K562 (cell line): Measurements from ENCODE around the gene ARMCX6. TPM values are rescaled to one million over a fixed set of nuclear protein-coding genes. Genes with fewer than 3 reads are reported as not detected.

Experiments used
- ATAC-seq: fragments of 200-7000 bp; cut with Tn5 transposase; 3 replicates; pipeline ENCODE4 v1.9.1; 2020; ENCODE audit warnings: moderate library complexity
- BruUV-seq: library from RNA; stranded (reverse); fragments of 400-500 nt; replicated peaks from 2 replicates; lab custom pipeline; 2021; lab: Mats Ljungman, UMichigan
- CTCF ChIA-PET: fragments of 300-600 bp; formaldehyde crosslinking; extraction: SDS; loops from one replicate; lab custom pipeline; 2021; ENCODE audit warnings: low intra/inter-chr PET ratio; lab: Yijun Ruan, JAX
- POLR2A ChIA-PET: fragments of 300-600, 350-650 bp; sonication (Branson Sonifier 250); formaldehyde crosslinking; extraction: SDS; loops from one replicate; lab custom pipeline; 2021; ENCODE audit warnings: antibody characterized with exemption, inconsistent platforms; lab: Yijun Ruan, JAX
- DNase-seq, 4 experiments: peaks; one replicate each; pipeline versions ENCODE4 v3.0.0 to v3.0.0-alpha.2; 2011 to 2018; ENCODE audit warnings: low spot score in 3 of 4, mixed read lengths in 3 of 4; ENCODE audit errors: extremely low read depth in 1 of 4
- FAIRE-seq: peaks from 2 replicates; lab custom pipeline; 2011; peaks lifted over from hg19 to GRCh38; lab: Jason Lieb, UNC
- H2AFZ ChIP-seq: 2 replicates; pipeline ENCODE4 v1.6.0; 2011; ENCODE audit warnings: low read depth, low read length, control low read depth, inconsistent platforms
- H3K27ac ChIP-seq: fragments of 200-600 bp; 3 replicates; pipeline ENCODE4 v1.8.0; 2011; ENCODE audit warnings: low read depth, mild to moderate bottlenecking, control low read depth, inconsistent platforms, low read length, moderate library complexity, mixed read lengths; ENCODE audit errors: extremely low read depth
- H3K27me3 ChIP-seq, 2 experiments: fragments of 300-600 bp in 1 of 2; 2 replicates in 1 of 2; 3 replicates in 1 of 2; pipeline versions ENCODE4 v1.6.0 to v1.8.0; 2011; ENCODE audit warnings: inconsistent platforms in 2 of 2, low read length in 2 of 2, mild to moderate bottlenecking in 1 of 2, mixed read lengths in 1 of 2, moderate library complexity in 1 of 2; ENCODE audit not compliant: control insufficient read depth in 2 of 2, insufficient read depth in 2 of 2
- H3K36me3 ChIP-seq: fragments of 300-600 bp; 3 replicates; pipeline ENCODE4 v1.8.0; 2011; ENCODE audit warnings: mild to moderate bottlenecking, low read length, inconsistent platforms; ENCODE audit not compliant: control insufficient read depth, insufficient read depth
- H3K4me1 ChIP-seq, 2 experiments: fragments of 200-600 bp in 1 of 2; replicated peaks in 1 of 2; 2 replicates in 1 of 2; 3 replicates in 1 of 2; pipeline versions ENCODE4 v1.5.1 to v1.8.0; 2011; ENCODE audit warnings: inconsistent platforms in 2 of 2, low read length in 2 of 2, mild to moderate bottlenecking in 1 of 2, mixed read lengths in 1 of 2, moderate library complexity in 1 of 2; ENCODE audit not compliant: control insufficient read depth in 2 of 2, insufficient read depth in 2 of 2
- H3K4me2 ChIP-seq: 2 replicates; pipeline ENCODE4 v1.6.1; 2011; ENCODE audit warnings: low read length, control low read depth, inconsistent platforms, mixed read lengths; ENCODE audit not compliant: insufficient read depth
- H3K4me3 ChIP-seq: fragments of 200-600 bp; sonication (generic), shearing (Covaris generic); 2 replicates; pipeline ENCODE4 v1.5.1; 2016; ENCODE audit warnings: control low read depth, inconsistent platforms
- H3K79me2 ChIP-seq: fragments of 200-600 bp; 3 replicates; pipeline ENCODE4 v1.8.0; 2011; ENCODE audit warnings: low read length, inconsistent platforms; ENCODE audit not compliant: control insufficient read depth, insufficient read depth
- H3K9ac ChIP-seq, 2 experiments: 2 replicates each; pipeline versions ENCODE4 v1.6.0 to v1.6.1; 2011; ENCODE audit warnings: low read depth in 2 of 2, low read length in 2 of 2, control low read depth in 1 of 2, inconsistent platforms in 1 of 2, mild to moderate bottlenecking in 1 of 2, mixed read lengths in 1 of 2; ENCODE audit not compliant: insufficient read depth in 1 of 2
- H3K9me1 ChIP-seq: one replicate; pipeline ENCODE4 v1.6.0; 2011; ENCODE audit warnings: inconsistent platforms, mild to moderate bottlenecking, low read length, moderate library complexity; ENCODE audit not compliant: control insufficient read depth, insufficient read depth
- H3K9me3 ChIP-seq: replicated peaks from 2 replicates; pipeline ENCODE4 v1.5.1; 2011; ENCODE audit warnings: low read depth, low read length, inconsistent platforms; ENCODE audit not compliant: control insufficient read depth, insufficient read depth
- H4K20me1 ChIP-seq: replicated peaks from 2 replicates; pipeline ENCODE4 v1.6.1; 2011; ENCODE audit warnings: low read length, inconsistent platforms, mixed read lengths; ENCODE audit not compliant: control insufficient read depth, insufficient read depth
- ADNP ChIP-seq: fragments of 200-800 bp; sonication (Bioruptor generic); IDR thresholded peaks from 2 replicates; pipeline ENCODE4 v1.6.1; 2016; ENCODE audit warnings: missing genetic modification characterization, missing compliant biosample characterization
- HNRNPLL ChIP-seq: fragments of 200-400 bp; formaldehyde crosslinking; IDR thresholded peaks from 2 replicates; pipeline ENCODE4 v1.6.1; 2017; ENCODE audit warnings: low read length, low read depth, mild to moderate bottlenecking; ENCODE audit not compliant: poor library complexity, severe bottlenecking
- MCM5 ChIP-seq: fragments of 450-650 bp; IDR thresholded peaks from 2 replicates; pipeline ENCODE4 v1.6.1; 2016; ENCODE audit warnings: low read depth
- PHF21A ChIP-seq: fragments of 450-650 bp; IDR thresholded peaks from 2 replicates; pipeline ENCODE4 v1.6.1; 2017; ENCODE audit warnings: low read depth, borderline replicate concordance
- RFX5 ChIP-seq: IDR thresholded peaks from 2 replicates; pipeline ENCODE4 v1.6.1; 2011; ENCODE audit warnings: low read depth, mild to moderate bottlenecking, improper control_type of control experiment, low read length
- YY1 ChIP-seq, 3 experiments: IDR thresholded peaks; 2 replicates each; pipeline ENCODE4 v1.6.1; 2011; ENCODE audit warnings: low read length in 2 of 3, mild to moderate bottlenecking in 2 of 3, moderate library complexity in 2 of 3, borderline replicate concordance in 1 of 3, control low read depth in 1 of 3, low read depth in 1 of 3; ENCODE audit not compliant: insufficient read depth in 3 of 3, insufficient replicate concordance in 2 of 3, control insufficient read depth in 1 of 3, insufficient read length in 1 of 3; ENCODE audit errors: extremely low read depth in 1 of 3
- ZNF12 ChIP-seq: sonication (generic); formaldehyde crosslinking; IDR thresholded peaks from 2 replicates; pipeline ENCODE4 v1.4.0; 2020; ENCODE audit warnings: mild to moderate bottlenecking, missing genetic modification reagents
- ZNF217 ChIP-seq: sonication (generic); formaldehyde crosslinking; IDR thresholded peaks from 2 replicates; pipeline ENCODE4 v1.8.0; 2022; ENCODE audit warnings: mild to moderate bottlenecking, missing genetic modification reagents
- ZNF253 ChIP-seq: fragments of 250-450 bp; sonication (Bioruptor Pico); conservative IDR thresholded peaks from 2 replicates; pipeline ENCODE4 v1.6.1; 2021; ENCODE audit warnings: mild to moderate bottlenecking
- WGBS: fragments of 100-300 bp; shearing (Covaris generic); methylation state at CpG from one replicate; pipeline ENCODE4 v1.1.6; 2016; ENCODE audit warnings: low coverage, mixed read lengths; ENCODE audit not compliant: insufficient coverage; ENCODE audit errors: missing lambda C conversion rate; 5-methylcytosine and 5-hydroxymethylcytosine counted together
- in situ Hi-C: fragments of 300-500 bp; cut with MboI; formaldehyde crosslinking; loops from 4 replicates; pipeline ENCODE4 v1.15.0; 2018; ENCODE audit warnings: inconsistent platforms, mixed read lengths
- intact Hi-C: fragments of 100-400 bp; cut with micrococcal nuclease; formaldehyde crosslinking; loops from 2 replicates; pipeline ENCODE4 v1.14.2; 2022
- polyA plus RNA-seq, 8 experiments: library from polyadenylated mRNA; depleted of rRNA in 4 of 8; stranded (reverse) in 5 of 8; unstranded in 3 of 8; fragments of >200 nt; fragmentation: Nextera tagmentation in 2 of 8; fragmentation: Illumina TruSeq in 1 of 8; extraction: Ambion mirVana in 2 of 8; extraction: Trizol in 1 of 8; gene quantifications; 2 replicates each; pipeline versions ENCODE4 v1.2.1 to v1.2.3, GENCODE V29; 2011 to 2014; ENCODE audit warnings: inconsistent platforms in 1 of 8, missing spikeins in 1 of 8
- total RNA-seq, 7 experiments: library from RNA; depleted of rRNA in 6 of 7; stranded (reverse); fragments of >200 nt in 6 of 7; fragmentation: Illumina TruSeq in 2 of 7; extraction: Trizol in 2 of 7; gene quantifications; 2 replicates each; pipeline versions ENCODE4 v1.2.1 to v1.2.3, GENCODE V29; 2011 to 2021; ENCODE audit warnings: low replicate concordance in 1 of 7
- TF ChIP-seq, protein P1 (sequence below): fragments of 250-450 bp; sonication (Bioruptor Pico); IDR thresholded peaks from 2 replicates; pipeline ENCODE4 v1.4.0; 2020

Gene ARMCX6
- total and polyA plus RNA-seq, 9 of the 15 experiments (the other 6 are each of a cell fraction or from before 2014, with no cell fraction given) = 15.4 to 41.2 (median 24.6) TPM

DNA sequence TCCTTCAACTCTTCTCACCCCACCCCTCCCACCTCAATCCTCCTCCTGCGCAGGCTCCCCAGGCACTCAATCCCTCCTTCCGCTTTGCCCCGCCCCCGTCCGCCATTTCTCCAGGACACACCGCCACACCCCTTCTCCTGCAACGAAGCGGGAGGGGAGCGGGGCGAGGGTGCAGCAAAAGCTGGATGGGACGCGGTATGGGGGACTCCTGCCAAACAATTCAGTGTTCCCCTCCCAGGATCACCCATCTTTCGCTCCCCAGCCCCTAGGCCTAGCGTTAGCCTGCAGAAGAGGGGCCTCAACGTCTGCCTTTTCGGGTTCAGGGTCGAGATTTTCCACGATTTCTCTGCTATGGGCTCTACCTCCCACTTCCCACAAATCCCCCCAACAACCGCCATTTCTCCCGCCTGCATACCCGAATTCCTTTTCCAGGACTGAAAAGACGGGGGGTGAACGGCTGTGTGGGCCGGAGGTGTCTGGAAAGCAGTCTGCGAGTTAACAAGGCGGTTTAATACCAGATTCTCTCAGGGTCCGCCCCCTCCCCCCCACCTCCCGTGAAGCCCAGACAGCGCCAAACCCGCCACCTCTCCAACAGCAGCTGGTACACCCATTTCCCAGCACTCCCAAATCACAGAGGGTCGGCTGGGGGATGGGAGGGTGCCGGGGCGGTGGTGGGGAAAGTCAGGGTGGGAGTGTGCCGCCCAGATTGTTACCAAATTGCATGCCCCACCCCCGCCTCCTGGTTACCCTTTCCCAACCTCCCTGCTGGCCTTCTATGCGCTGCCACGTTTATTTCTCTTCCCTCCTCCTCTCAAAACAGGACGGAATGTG is 41.1 kb upstream of the ARMCX6 start:
- Histone ChIP-seq H3K4me1 (no peaks in the 10 kb centered on the region; a peak in 1 of 5 replicates), H2AFZ (peak overlapping the region; percentile 94), H3K27me3 (peaks cover 0 to 23% of the 10 kb centered on the region in 2 experiments; a peak in 2 of 5 replicates), H3K9me3 (no peaks in the 10 kb centered on the region), H3K4me3 (peak overlapping the region; percentile 40), H3K36me3 (no peaks in the 10 kb centered on the region), H3K9ac (peak overlapping the region; percentile 14 to 26; a peak in 2 of 4 replicates), H3K4me2 (peak overlapping the region; percentile 83), H4K20me1 (no peaks in the 10 kb centered on the region), H3K27ac (no peak overlapping the region), H3K9me1 (no peaks in the 10 kb centered on the region), H3K79me2 (no peaks in the 10 kb centered on the region)
- ATAC-seq (peak; percentile 99), FAIRE-seq (no peak), DNase-seq (peak; percentile 54 to 72 (median 59))
- ChIA-PET POLR2A (no interaction called here), CTCF (no interaction called here)
- intact Hi-C loops (no loop called here), in situ Hi-C loops (no loop called here)
- WGBS = 0% methylated on average over 9 of the region's 38 CpGs
- BruUV-seq = no TSS peak
- no peak for TF ChIP-seq ZNF217
- TF ChIP-seq ZNF253 (CRISPR knock-in tag) = no peak
- TF ChIP-seq ZNF12 (CRISPR knock-in tag) = no peak
- no peak for TF ChIP-seq MCM5
- TF ChIP-seq PHF21A = no peak
- no peak for TF ChIP-seq ADNP
- TF ChIP-seq YY1 (IDR thresholded peaks at IDR 0.05; ENCODE audit: borderline replicate concordance in 1 of 3, control insufficient read depth in 1 of 3, extremely low read depth in 1 of 3, insufficient read depth in 3 of 3, insufficient read length in 1 of 3, insufficient replicate concordance in 2 of 3, low read depth in 1 of 3, low read length in 2 of 3) = peak; percentile 26 to 85 (median 70)
- TF ChIP-seq RFX5 = no peak
- TF ChIP-seq HNRNPLL = no peak
- TF ChIP-seq, protein P1, sequence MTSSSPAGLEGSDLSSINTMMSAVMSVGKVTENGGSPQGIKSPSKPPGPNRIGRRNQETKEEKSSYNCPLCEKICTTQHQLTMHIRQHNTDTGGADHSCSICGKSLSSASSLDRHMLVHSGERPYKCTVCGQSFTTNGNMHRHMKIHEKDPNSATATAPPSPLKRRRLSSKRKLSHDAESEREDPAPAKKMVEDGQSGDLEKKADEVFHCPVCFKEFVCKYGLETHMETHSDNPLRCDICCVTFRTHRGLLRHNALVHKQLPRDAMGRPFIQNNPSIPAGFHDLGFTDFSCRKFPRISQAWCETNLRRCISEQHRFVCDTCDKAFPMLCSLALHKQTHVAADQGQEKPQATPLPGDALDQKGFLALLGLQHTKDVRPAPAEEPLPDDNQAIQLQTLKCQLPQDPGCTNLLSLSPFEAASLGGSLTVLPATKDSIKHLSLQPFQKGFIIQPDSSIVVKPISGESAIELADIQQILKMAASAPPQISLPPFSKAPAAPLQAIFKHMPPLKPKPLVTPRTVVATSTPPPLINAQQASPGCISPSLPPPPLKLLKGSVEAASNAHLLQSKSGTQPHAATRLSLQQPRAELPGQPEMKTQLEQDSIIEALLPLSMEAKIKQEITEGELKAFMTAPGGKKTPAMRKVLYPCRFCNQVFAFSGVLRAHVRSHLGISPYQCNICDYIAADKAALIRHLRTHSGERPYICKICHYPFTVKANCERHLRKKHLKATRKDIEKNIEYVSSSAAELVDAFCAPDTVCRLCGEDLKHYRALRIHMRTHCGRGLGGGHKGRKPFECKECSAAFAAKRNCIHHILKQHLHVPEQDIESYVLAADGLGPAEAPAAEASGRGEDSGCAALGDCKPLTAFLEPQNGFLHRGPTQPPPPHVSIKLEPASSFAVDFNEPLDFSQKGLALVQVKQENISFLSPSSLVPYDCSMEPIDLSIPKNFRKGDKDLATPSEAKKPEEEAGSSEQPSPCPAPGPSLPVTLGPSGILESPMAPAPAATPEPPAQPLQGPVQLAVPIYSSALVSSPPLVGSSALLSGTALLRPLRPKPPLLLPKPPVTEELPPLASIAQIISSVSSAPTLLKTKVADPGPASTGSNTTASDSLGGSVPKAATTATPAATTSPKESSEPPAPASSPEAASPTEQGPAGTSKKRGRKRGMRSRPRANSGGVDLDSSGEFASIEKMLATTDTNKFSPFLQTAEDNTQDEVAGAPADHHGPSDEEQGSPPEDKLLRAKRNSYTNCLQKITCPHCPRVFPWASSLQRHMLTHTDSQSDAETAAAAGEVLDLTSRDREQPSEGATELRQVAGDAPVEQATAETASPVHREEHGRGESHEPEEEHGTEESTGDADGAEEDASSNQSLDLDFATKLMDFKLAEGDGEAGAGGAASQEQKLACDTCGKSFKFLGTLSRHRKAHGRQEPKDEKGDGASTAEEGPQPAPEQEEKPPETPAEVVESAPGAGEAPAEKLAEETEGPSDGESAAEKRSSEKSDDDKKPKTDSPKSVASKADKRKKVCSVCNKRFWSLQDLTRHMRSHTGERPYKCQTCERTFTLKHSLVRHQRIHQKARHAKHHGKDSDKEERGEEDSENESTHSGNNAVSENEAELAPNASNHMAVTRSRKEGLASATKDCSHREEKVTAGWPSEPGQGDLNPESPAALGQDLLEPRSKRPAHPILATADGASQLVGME = no peak
